GM19328 (cell line): ENCODE data around the gene MEG3.

ENCODE experiments used
- ATAC-seq: cut with Tn5 transposase; IDR thresholded peaks from one replicate; pipeline ENCODE4 v1.9.1; 2021; ENCODE audit warnings: mild to moderate bottlenecking, moderate library complexity; ENCODE audit not compliant: unreplicated experiment

MEG3 gene

DNA sequence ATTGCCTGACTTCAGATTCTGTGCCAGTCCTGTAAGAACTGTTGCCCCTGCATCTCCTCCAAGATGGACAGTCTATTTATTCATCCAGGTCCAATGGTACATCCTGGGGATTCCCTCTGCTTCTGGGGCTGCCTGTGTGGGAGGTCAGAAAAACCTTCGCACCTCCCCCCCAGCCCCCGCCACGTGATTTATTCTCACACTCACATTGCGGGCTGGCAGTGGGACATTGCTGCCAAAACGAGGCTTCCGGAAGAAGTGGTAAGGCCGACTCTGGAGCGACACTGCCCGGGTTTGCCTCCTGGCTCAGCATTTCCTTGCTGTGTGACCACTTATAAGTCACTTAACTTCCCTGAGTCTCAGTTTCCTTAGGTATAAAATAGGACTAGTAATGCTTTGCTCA lies 83.5 kb downstream of the MEG3 start:
- no peak for ATAC-seq
